Glutamatergic neuron (in vitro differentiated cells): ENCODE data around the gene WDR88. TPM values are rescaled to one million over a fixed set of nuclear protein-coding genes. Genes with fewer than 3 reads are reported as not detected.
"Not testable (repeated sequence)": the region's sequence is repeated elsewhere in the genome, so short reads cannot be mapped to it uniquely, and the experiment has no call there.

Source experiments
- DNase-seq: peaks from one replicate; pipeline ENCODE4 v3.0.0; 2022
- H3K27ac Mint-ChIP-seq: one replicate; pipeline ENCODE4 v1.8.0; 2020; ENCODE audit warnings: mild to moderate bottlenecking, mixed read lengths, inconsistent platforms; ENCODE audit not compliant: unreplicated experiment
- H3K27me3 Mint-ChIP-seq: one replicate; pipeline ENCODE4 v1.8.0; 2020; ENCODE audit warnings: mild to moderate bottlenecking, moderate library complexity, mixed read lengths, inconsistent platforms; ENCODE audit not compliant: unreplicated experiment
- H3K36me3 Mint-ChIP-seq: one replicate; pipeline ENCODE4 v1.8.0; 2020; ENCODE audit warnings: mild to moderate bottlenecking, mixed read lengths, inconsistent platforms; ENCODE audit not compliant: unreplicated experiment
- H3K4me1 Mint-ChIP-seq: one replicate; pipeline ENCODE4 v1.8.0; 2020; ENCODE audit warnings: mild to moderate bottlenecking, low read depth, mixed read lengths, inconsistent platforms; ENCODE audit not compliant: unreplicated experiment
- H3K4me3 Mint-ChIP-seq: one replicate; pipeline ENCODE4 v1.8.0; 2020; ENCODE audit warnings: mild to moderate bottlenecking, mixed read lengths, inconsistent platforms; ENCODE audit not compliant: unreplicated experiment
- H3K9me3 Mint-ChIP-seq: one replicate; pipeline ENCODE4 v1.8.0; 2020; ENCODE audit warnings: mild to moderate bottlenecking, moderate library complexity, mixed read lengths, inconsistent platforms; ENCODE audit not compliant: unreplicated experiment
- CTCF ChIP-seq: fragments of 200-600 bp; sonication (generic); IDR thresholded peaks from one replicate; pipeline ENCODE4 v1.5.0; 2021; ENCODE audit not compliant: partially characterized antibody, unreplicated experiment
- total RNA-seq: library from RNA; stranded (reverse); fragmentation: NEBNext Ultra II Directional; extraction: Animal tissue kit (Norgen Biotek cat#: 25700); gene quantifications from one replicate; pipeline ENCODE4 v1.2.1, GENCODE V29; 2021; ENCODE audit not compliant: unreplicated experiment

The WDR88 gene
- total RNA-seq, 1 donor from 2014 or later = not detected

DNA sequence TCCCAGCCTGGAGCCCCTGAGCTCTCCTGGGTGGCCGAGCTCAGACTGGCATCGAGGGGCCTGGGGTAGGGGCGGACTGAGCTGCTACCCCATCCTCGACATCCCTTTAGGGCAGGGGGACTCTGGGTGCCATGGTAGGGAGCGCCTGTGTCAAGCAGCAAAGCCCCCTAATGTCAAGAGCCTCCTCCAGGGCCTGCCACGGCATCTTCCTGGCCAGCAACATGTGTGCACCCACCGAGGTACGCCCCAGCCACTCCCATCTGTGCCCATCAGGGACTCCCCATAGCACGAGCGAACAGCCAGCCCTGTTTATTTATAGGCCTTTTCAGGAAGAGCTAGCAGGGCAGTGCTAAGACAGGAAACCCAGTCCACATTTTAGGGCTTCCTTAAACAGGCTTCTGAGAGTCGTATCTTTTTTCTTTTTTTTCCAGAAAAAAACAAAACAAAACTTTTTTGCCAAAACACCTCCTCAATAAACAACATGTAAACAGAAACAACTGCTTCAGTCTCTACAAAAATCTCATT, 76.5 kb downstream of the WDR88 start:
- peaks cover 3% of the 10 kb centered on the region for H3K27me3 Mint-ChIP-seq

DNA sequence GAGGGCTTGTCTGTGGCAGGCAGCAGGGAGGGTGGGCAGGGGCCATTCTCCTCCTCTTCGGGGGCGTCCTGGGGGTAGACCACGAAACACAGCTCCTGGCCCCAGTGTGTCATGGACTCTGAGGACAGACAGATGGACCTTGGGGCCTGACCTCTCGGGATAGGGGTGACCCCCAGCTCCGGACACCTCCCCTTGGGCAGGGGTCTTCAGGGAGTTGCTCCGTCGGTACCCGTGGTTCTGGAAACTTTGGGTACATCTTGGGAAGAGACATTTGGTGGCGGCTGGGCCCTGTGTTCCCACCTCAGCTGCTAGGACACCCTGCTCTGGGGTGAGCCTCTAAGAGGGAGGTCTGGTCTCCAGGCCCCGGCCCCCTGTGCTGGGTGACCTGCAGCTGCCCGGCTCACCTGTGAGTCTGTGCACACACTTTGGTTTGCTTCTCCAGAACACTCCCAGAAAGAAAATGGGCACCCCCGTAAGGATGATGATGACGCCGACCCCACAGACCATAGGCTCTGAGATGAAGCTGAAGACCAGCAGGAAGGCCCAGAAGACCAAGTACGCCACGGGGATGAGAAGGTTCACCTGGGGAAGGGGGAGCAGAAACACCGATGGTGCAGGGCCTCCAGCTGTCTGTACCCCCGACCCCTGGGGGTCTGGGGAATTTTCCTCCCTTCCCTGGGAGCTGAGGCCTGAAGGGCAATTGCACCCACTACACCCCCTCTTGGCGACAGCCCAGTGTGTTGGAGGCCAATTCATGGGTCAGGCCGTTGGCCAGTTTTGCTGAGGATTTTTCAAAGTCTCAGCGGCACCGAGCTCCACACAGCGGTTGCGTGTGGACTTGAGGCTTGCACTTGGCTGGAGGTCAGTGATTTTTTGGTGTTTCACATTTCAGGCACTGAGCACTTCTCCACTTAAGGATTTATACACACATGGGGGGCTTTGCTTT, 77.3 kb downstream of the WDR88 start:
- Mint-ChIP-seq H3K27ac (no peak overlapping the region), H3K4me1 (no peaks in the 10 kb centered on the region), H3K4me3 (no peak overlapping the region), H3K27me3 (peaks cover 3% of the 10 kb centered on the region), H3K36me3 (no peaks in the 10 kb centered on the region), H3K9me3 (no peaks in the 10 kb centered on the region)
- DNase-seq = no peak
- no peak for TF ChIP-seq CTCF

More for the DNA sequence above, 76.5 kb downstream of the WDR88 start:
- TF ChIP-seq CTCF = no peak
- no peaks in the 10 kb centered on the region for H3K36me3 Mint-ChIP-seq
- H3K27ac Mint-ChIP-seq = no peak overlapping the region
- H3K4me1 Mint-ChIP-seq = no peaks in the 10 kb centered on the region
- no peak for DNase-seq
- H3K4me3 Mint-ChIP-seq = no peak overlapping the region
- H3K9me3 Mint-ChIP-seq = no peaks in the 10 kb centered on the region

DNA sequence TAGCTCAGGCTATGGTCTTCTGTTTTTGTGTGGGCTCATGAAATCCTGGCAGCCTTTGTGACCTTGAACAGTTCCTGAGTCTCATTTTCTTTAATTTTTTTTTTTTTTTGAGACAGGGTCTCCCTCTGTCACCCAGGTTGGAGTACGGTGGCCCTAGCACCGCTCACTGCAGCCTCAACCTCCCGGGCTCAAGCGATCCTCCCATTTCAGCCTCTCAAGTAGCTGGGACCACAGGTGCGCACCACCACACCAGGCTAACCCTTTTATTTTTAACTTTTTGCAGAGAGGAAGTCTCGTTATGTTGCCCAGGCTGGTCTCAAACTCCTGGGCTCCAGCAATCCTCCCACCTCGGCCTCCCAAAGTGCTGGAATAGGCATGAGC, 77.9 kb downstream of the WDR88 start:
- H3K27ac Mint-ChIP-seq, H3K4me1 Mint-ChIP-seq, H3K9me3 Mint-ChIP-seq, H3K36me3 Mint-ChIP-seq, H3K27me3 Mint-ChIP-seq, DNase-seq, H3K4me3 Mint-ChIP-seq: not testable (repeated sequence)

- Mint-ChIP-seq H3K27me3 (peaks cover 5% of the 10 kb centered on the region), H3K4me3 (no peak overlapping the region), H3K4me1 (peaks cover 2% of the 10 kb centered on the region), H3K27ac (no peak overlapping the region), H3K36me3 (no peaks in the 10 kb centered on the region), H3K9me3 (no peaks in the 10 kb centered on the region)
- DNase-seq = no peak
- TF ChIP-seq CTCF = no peak
Observed at GRCh38 chr19:33210266-33210940, 78.5 kb downstream of the WDR88 start.

GRCh38 chr19:33211794-33212435, 80.0 kb downstream of the WDR88 start:
- Mint-ChIP-seq H3K36me3 (no peaks in the 10 kb centered on the region), H3K27ac (no peak overlapping the region), H3K4me1 (peaks cover 2% of the 10 kb centered on the region), H3K4me3 (no peak overlapping the region), H3K9me3 (no peaks in the 10 kb centered on the region), H3K27me3 (peaks cover 5% of the 10 kb centered on the region)
- no peak for DNase-seq
- TF ChIP-seq CTCF = no peak
